NCI-H146 (cell line): ENCODE measurements around the gene PPM1A.

Experiments
- DNase-seq: peaks from one replicate; lab custom pipeline; 2025; lab: John Stamatoyannopoulos, UW

Gene PPM1A

GRCh38 chr14:60227291-60227690, 21.7 kb upstream of the PPM1A start:
- no peak for DNase-seq

GRCh38 chr14:60229614-60230013, 19.4 kb upstream of the PPM1A start:
- DNase-seq = no peak

- no peak for DNase-seq
These were observed 16.8 kb upstream of the PPM1A start for GRCh38 chr14:60232185-60232584.

- DNase-seq = no peak
These were observed 15.8 kb upstream of the PPM1A start for GRCh38 chr14:60233251-60233650.

GRCh38 chr14:60233891-60234290, 15.1 kb upstream of the PPM1A start:
- no peak for DNase-seq

- no peak for DNase-seq
These were observed 13.6 kb upstream of the PPM1A start for GRCh38 chr14:60235440-60235839.

- DNase-seq = no peak
These were observed 10.1 kb upstream of the PPM1A start for GRCh38 chr14:60238955-60239354.

- no peak for DNase-seq
These were observed 8.7 kb upstream of the PPM1A start for GRCh38 chr14:60240139-60240856.

GRCh38 chr14:60241091-60241490, 7.9 kb upstream of the PPM1A start:
- no peak for DNase-seq

GRCh38 chr14:60242429-60242828, 6.6 kb upstream of the PPM1A start:
- no peak for DNase-seq

GRCh38 chr14:60245380-60246177, 3.4 kb upstream of the PPM1A start:
- DNase-seq = peak; percentile 74

- DNase-seq = no peak
These were observed 876 bp upstream of the PPM1A start for GRCh38 chr14:60247994-60248696.

GRCh38 chr14:60249321-60250256, 568 bp downstream of the PPM1A start:
- DNase-seq = peak; percentile 81

- DNase-seq = peak; percentile 12
These were observed 1.4 kb downstream of the PPM1A start for GRCh38 chr14:60250257-60251035.

- DNase-seq = no peak
These were observed 2.9 kb downstream of the PPM1A start for GRCh38 chr14:60251877-60252276.

GRCh38 chr14:60252630-60253029, 3.6 kb downstream of the PPM1A start:
- DNase-seq = no peak

GRCh38 chr14:60253649-60254048, 4.6 kb downstream of the PPM1A start:
- no peak for DNase-seq

- no peak for DNase-seq
These were observed 5.2 kb downstream of the PPM1A start for GRCh38 chr14:60254176-60254575.

- DNase-seq = no peak
These were observed 8.8 kb downstream of the PPM1A start for GRCh38 chr14:60257865-60258264.

GRCh38 chr14:60265163-60265562, 16.1 kb downstream of the PPM1A start:
- DNase-seq = no peak
